PC-3 (cell line): ENCODE data around the gene PIERCE2. TPM values are rescaled to one million over a fixed set of nuclear protein-coding genes. Genes with fewer than 3 reads are reported as not detected.
"Not testable (repeated sequence)": the region's sequence is repeated elsewhere in the genome, so short reads cannot be mapped to it uniquely, and the experiment has no call there.

Experiments
- ATAC-seq: fragments of 200-7000 bp; cut with Tn5 transposase; 2 replicates; pipeline ENCODE4 v1.9.1; 2020; ENCODE audit warnings: mild to moderate bottlenecking, moderate library complexity
- BruUV-seq: library from RNA; stranded (reverse); fragments of 400-500 nt; replicated peaks from 2 replicates; lab custom pipeline; 2021; lab: Mats Ljungman, UMichigan
- CTCF ChIA-PET: fragments of 300-600 bp; sonication (Branson Sonifier 250); formaldehyde crosslinking; loops from one replicate; lab custom pipeline; 2022; ENCODE audit warnings: antibody characterized with exemption; lab: Charles Lee
- POLR2A ChIA-PET: fragments of 300-600 bp; sonication (Branson Sonifier 250); formaldehyde crosslinking; loops from one replicate; lab custom pipeline; 2022; ENCODE audit warnings: antibody characterized with exemption; ENCODE audit not compliant: unreplicated experiment; lab: Charles Lee
- DNase-seq: peaks from one replicate; pipeline ENCODE4 v3.0.0-alpha.2; 2015
- H2AFZ ChIP-seq: fragments of 300-600 bp; sonication (generic); 2 replicates; pipeline ENCODE4 v1.6.0; 2016; ENCODE audit warnings: antibody characterized with exemption, low read length
- H3F3A ChIP-seq: fragments of 300-600 bp; sonication (generic); one replicate; pipeline ENCODE4 v1.6.0; 2017; ENCODE audit warnings: antibody characterized with exemption, low read length, control low read depth, mild to moderate bottlenecking; ENCODE audit not compliant: unreplicated experiment
- H3K27ac ChIP-seq: fragments of 300-600 bp; sonication (generic); 2 replicates; pipeline ENCODE4 v1.5.1; 2016; ENCODE audit warnings: mild to moderate bottlenecking, low read length
- H3K27me3 ChIP-seq: fragments of 300-600 bp; sonication (generic); 2 replicates; pipeline ENCODE4 v1.6.1; 2016; ENCODE audit warnings: low read length, mixed read lengths
- H3K36me3 ChIP-seq: fragments of 300-600 bp; sonication (generic); 2 replicates; pipeline ENCODE4 v1.6.1; 2016; ENCODE audit warnings: low read depth, mixed run types, low read length, mixed read lengths
- H3K4me1 ChIP-seq: fragments of 300-600 bp; sonication (generic); 2 replicates; pipeline ENCODE4 v1.5.1; 2016; ENCODE audit warnings: low read length; ENCODE audit not compliant: insufficient read depth
- H3K4me2 ChIP-seq: fragments of 300-600 bp; sonication (generic); 2 replicates; pipeline ENCODE4 v1.6.0; 2016; ENCODE audit warnings: low read length
- H3K4me3 ChIP-seq: fragments of 300-600 bp; sonication (generic); 2 replicates; pipeline ENCODE4 v1.5.1; 2016; ENCODE audit warnings: mild to moderate bottlenecking, low read length, mixed read lengths
- H3K79me2 ChIP-seq: fragments of 300-600 bp; sonication (generic); 2 replicates; pipeline ENCODE4 v1.6.1; 2017; ENCODE audit warnings: low read length, mixed read lengths
- H3K9ac ChIP-seq: fragments of 300-600 bp; sonication (generic); 2 replicates; pipeline ENCODE4 v1.6.0; 2016; ENCODE audit warnings: mild to moderate bottlenecking, low read length
- H3K9me2 ChIP-seq: fragments of 300-600 bp; sonication (generic); replicated peaks from 2 replicates; pipeline ENCODE4 v1.6.1; 2016; ENCODE audit warnings: mixed run types, low read length, mixed read lengths
- H3K9me3 ChIP-seq: fragments of 300-600 bp; sonication (generic); 2 replicates; pipeline ENCODE4 v1.6.1; 2016; ENCODE audit warnings: low read length, mixed read lengths
- H4K20me1 ChIP-seq: fragments of 300-600 bp; sonication (generic); 2 replicates; pipeline ENCODE4 v1.6.1; 2016; ENCODE audit warnings: low read length, mixed read lengths
- EZH2 ChIP-seq: fragments of 300-600 bp; sonication (generic); IDR thresholded peaks from one replicate; pipeline ENCODE4 v1.6.1; 2017; ENCODE audit warnings: antibody characterized with exemption, mild to moderate bottlenecking, low read length; ENCODE audit not compliant: unreplicated experiment
- EZH2phosphoT487 ChIP-seq: fragments of 300-600 bp; sonication (generic); IDR thresholded peaks from 2 replicates; pipeline ENCODE4 v1.6.1; 2018; ENCODE audit warnings: mild to moderate bottlenecking, antibody characterized with exemption, low read length, borderline replicate concordance
- intact Hi-C: fragments of 100-400 bp; cut with micrococcal nuclease; formaldehyde crosslinking; loops from 2 replicates; pipeline ENCODE4 v1.9.0; 2023
- total RNA-seq: library from RNA; depleted of rRNA; stranded (reverse); fragments of >200 nt; gene quantifications from 2 replicates; pipeline ENCODE4 v1.2.3, GENCODE V29; 2014
- TF ChIP-seq, protein P1 (sequence below): fragments of 300-600 bp; sonication (generic); conservative IDR thresholded peaks from 2 replicates; pipeline ENCODE4 v1.5.1; 2017; ENCODE audit warnings: antibody characterized with exemption, low read depth, mild to moderate bottlenecking, low read length

The PIERCE2 gene
- total RNA-seq, 1 experiment from 2014 or later = 3.1 TPM

DNA sequence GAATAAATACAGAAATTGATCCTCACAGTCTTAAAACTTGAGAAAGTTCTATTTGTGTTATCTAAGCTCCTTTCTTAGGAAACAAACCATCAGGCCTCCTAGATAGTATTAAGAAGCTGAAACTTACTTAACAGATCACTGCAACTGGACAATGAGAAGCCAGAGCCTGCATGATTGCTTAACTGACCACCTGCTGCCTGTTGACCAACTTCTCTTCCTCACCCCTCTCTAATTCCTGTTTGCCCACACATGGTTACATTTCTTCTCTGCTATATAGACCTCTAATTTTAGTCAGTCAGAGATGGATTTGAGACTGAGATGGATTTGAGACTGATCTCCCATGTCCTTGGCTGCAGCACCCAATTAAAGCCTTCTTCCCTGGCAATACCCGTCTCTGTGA is 13.6 kb upstream of the PIERCE2 start:
- Histone ChIP-seq H3K36me3 (no peaks in the 10 kb centered on the region), H2AFZ (no peak overlapping the region), H3K4me3 (no peak overlapping the region), H3K27ac (no peak overlapping the region), H3K9me3 (no peaks in the 10 kb centered on the region), H3F3A (no peaks in the 10 kb centered on the region), H4K20me1 (no peaks in the 10 kb centered on the region), H3K9ac (no peak overlapping the region), H3K9me2 (no peaks in the 10 kb centered on the region), H3K4me1 (peaks cover 1% of the 10 kb centered on the region), H3K4me2 (no peak overlapping the region), H3K79me2 (no peaks in the 10 kb centered on the region), H3K27me3 (no peaks in the 10 kb centered on the region)
- no peak for ATAC-seq
- CTCF ChIA-PET = no interaction called here
- no peak for DNase-seq
- TF ChIP-seq EZH2phosphoT487 = no peak
- TF ChIP-seq, protein P1, sequence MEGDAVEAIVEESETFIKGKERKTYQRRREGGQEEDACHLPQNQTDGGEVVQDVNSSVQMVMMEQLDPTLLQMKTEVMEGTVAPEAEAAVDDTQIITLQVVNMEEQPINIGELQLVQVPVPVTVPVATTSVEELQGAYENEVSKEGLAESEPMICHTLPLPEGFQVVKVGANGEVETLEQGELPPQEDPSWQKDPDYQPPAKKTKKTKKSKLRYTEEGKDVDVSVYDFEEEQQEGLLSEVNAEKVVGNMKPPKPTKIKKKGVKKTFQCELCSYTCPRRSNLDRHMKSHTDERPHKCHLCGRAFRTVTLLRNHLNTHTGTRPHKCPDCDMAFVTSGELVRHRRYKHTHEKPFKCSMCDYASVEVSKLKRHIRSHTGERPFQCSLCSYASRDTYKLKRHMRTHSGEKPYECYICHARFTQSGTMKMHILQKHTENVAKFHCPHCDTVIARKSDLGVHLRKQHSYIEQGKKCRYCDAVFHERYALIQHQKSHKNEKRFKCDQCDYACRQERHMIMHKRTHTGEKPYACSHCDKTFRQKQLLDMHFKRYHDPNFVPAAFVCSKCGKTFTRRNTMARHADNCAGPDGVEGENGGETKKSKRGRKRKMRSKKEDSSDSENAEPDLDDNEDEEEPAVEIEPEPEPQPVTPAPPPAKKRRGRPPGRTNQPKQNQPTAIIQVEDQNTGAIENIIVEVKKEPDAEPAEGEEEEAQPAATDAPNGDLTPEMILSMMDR = no peak
- TF ChIP-seq EZH2 = no peak
- POLR2A ChIA-PET = no interaction called here
- intact Hi-C loops = no loop called here
- no TSS peak for BruUV-seq

DNA sequence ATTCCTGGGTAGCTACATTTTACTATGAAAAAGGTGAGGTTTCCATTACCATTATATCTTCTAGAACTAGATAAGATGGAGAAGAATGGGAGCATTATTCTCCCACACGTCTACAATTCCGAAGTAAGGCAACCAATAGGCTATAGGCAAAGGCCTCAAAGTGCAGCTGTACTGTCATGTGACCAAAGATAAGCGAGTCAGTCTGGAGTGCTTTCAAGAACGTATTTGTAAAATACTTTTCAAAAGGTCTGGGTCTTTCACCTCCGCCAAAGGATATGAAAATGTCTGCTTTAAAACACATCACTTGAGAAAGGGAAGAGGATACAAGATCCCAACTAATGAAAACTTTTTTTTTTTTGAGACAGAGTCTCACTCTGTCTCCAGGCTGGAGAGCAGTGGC is 10.1 kb upstream of the PIERCE2 start:
- Histone ChIP-seq H4K20me1 (no peaks in the 10 kb centered on the region), H3K9ac (no peak overlapping the region), H3K4me3 (no peak overlapping the region), H3K4me1 (no peaks in the 10 kb centered on the region), H3K9me3 (no peaks in the 10 kb centered on the region), H3K36me3 (no peaks in the 10 kb centered on the region), H3K27ac (no peak overlapping the region), H3K9me2 (no peaks in the 10 kb centered on the region), H3F3A (no peaks in the 10 kb centered on the region), H3K27me3 (no peaks in the 10 kb centered on the region), H3K79me2 (no peaks in the 10 kb centered on the region), H3K4me2 (no peak overlapping the region), H2AFZ (no peak overlapping the region)
- no peak for TF ChIP-seq EZH2
- TF ChIP-seq, protein P1 = no peak
- no peak for TF ChIP-seq EZH2phosphoT487
- intact Hi-C loops = no loop called here
- ChIA-PET CTCF (no interaction called here), POLR2A (no interaction called here)
- DNase-seq = no peak
- ATAC-seq = no peak
- BruUV-seq = no TSS peak

DNA sequence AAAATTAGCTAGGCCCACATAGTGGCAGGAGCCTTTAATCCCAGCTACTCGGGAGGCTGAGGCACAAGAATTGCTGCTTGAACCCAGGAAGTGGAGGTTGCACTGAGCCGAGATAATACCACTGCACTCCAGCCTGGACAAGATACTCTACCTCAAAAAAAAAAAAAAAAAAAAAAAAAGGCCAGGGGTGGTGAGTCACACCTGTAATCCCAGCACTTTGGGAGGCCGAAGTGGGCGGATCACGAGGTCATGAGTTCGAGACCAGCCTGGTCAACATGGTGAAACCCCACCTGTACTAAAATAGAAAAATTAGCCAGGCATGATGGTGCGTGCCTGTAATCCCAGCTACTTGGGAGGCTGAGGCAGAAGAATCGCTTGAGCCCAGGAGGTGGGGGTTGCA is 8.2 kb upstream of the PIERCE2 start:
- H3K9me2 ChIP-seq, H3K9me3 ChIP-seq, POLR2A ChIA-PET, H3K27me3 ChIP-seq, H3K79me2 ChIP-seq, H3K9ac ChIP-seq, DNase-seq, H4K20me1 ChIP-seq, CTCF ChIA-PET, H2AFZ ChIP-seq, H3K27ac ChIP-seq, H3K4me3 ChIP-seq, H3K36me3 ChIP-seq, BruUV-seq, H3F3A ChIP-seq, H3K4me2 ChIP-seq, H3K4me1 ChIP-seq, ATAC-seq: not testable (repeated sequence)
- intact Hi-C loops = loop anchor here (10.0 kb wide), 1 partner anchor 45 kb away; no protein-coding TSS in a partner anchor
